H9 (cell line): Measurements from ENCODE around the gene OTULIN. TPM values are rescaled to one million over a fixed set of nuclear protein-coding genes. Genes with fewer than 3 reads are reported as not detected.

Source experiments
- DNase-seq: peaks from one replicate; pipeline ENCODE4 v3.0.0-alpha.2; 2017
- H2AFZ ChIP-seq: one replicate; pipeline ENCODE4 v1.6.1; 2013; ENCODE audit warnings: mild to moderate bottlenecking, low read length, control low read depth, moderate library complexity
- H2AK5ac ChIP-seq: 2 replicates; pipeline ENCODE4 v1.6.1; 2013; ENCODE audit warnings: low read length, control low read depth, mixed read lengths; ENCODE audit not compliant: insufficient read length
- H2BK120ac ChIP-seq: one replicate; pipeline ENCODE4 v1.6.1; 2013; ENCODE audit warnings: low read depth, mild to moderate bottlenecking, low read length, control low read depth, inconsistent platforms; ENCODE audit not compliant: poor library complexity, severe bottlenecking
- H2BK12ac ChIP-seq: 2 replicates; pipeline ENCODE4 v1.6.1; 2013; ENCODE audit warnings: low read length, control low read depth, mixed read lengths, low read depth; ENCODE audit not compliant: insufficient read length
- H2BK15ac ChIP-seq: 2 replicates; pipeline ENCODE4 v1.6.1; 2013; ENCODE audit warnings: low read depth, low read length, control low read depth
- H2BK20ac ChIP-seq: one replicate; pipeline ENCODE4 v1.6.1; 2013; ENCODE audit warnings: low read depth, mild to moderate bottlenecking, low read length, control low read depth, inconsistent platforms; ENCODE audit not compliant: poor library complexity, severe bottlenecking
- H2BK5ac ChIP-seq: 2 replicates; pipeline ENCODE4 v1.6.1; 2013; ENCODE audit warnings: low read length, control low read depth, mixed read lengths; ENCODE audit not compliant: insufficient read length
- H3K14ac ChIP-seq: 2 replicates; pipeline ENCODE4 v1.6.1; 2013; ENCODE audit warnings: low read length, control low read depth; ENCODE audit not compliant: insufficient read depth
- H3K18ac ChIP-seq: 2 replicates; pipeline ENCODE4 v1.6.1; 2013; ENCODE audit warnings: low read depth, mild to moderate bottlenecking, mixed read lengths, low read length, control low read depth; ENCODE audit not compliant: insufficient read length
- H3K23ac ChIP-seq: 2 replicates; pipeline ENCODE4 v1.6.1; 2013; ENCODE audit warnings: low read length, control low read depth, mixed read lengths, low read depth; ENCODE audit not compliant: insufficient read length
- H3K23me2 ChIP-seq: 2 replicates; pipeline ENCODE4 v1.6.1; 2013; ENCODE audit warnings: low read depth, mild to moderate bottlenecking, mixed read lengths, low read length, control low read depth; ENCODE audit not compliant: insufficient read length, poor library complexity, severe bottlenecking
- H3K27ac ChIP-seq: 2 replicates; pipeline ENCODE4 v1.5.1; 2013; ENCODE audit warnings: low read length, control low read depth, mixed read lengths, low read depth; ENCODE audit not compliant: insufficient read length
- H3K27me3 ChIP-seq: 2 replicates; pipeline ENCODE4 v1.6.1; 2013; ENCODE audit warnings: low read length, control low read depth, inconsistent platforms; ENCODE audit not compliant: insufficient read depth
- H3K4ac ChIP-seq: 2 replicates; pipeline ENCODE4 v1.6.1; 2013; ENCODE audit warnings: low read depth, mild to moderate bottlenecking, control low read depth, inconsistent platforms, low read length, moderate library complexity
- H3K4me1 ChIP-seq: 2 replicates; pipeline ENCODE4 v1.6.1; 2013; ENCODE audit warnings: low read length, control low read depth, inconsistent platforms; ENCODE audit not compliant: insufficient read depth
- H3K4me2 ChIP-seq: 2 replicates; pipeline ENCODE4 v1.6.1; 2013; ENCODE audit warnings: low read length, control low read depth, mixed read lengths; ENCODE audit not compliant: insufficient read length, insufficient read depth
- H3K56ac ChIP-seq: 2 replicates; pipeline ENCODE4 v1.6.1; 2013; ENCODE audit warnings: low read depth, mild to moderate bottlenecking, mixed read lengths, low read length, control low read depth; ENCODE audit not compliant: insufficient read length
- H3K79me1 ChIP-seq: 2 replicates; pipeline ENCODE4 v1.6.1; 2013; ENCODE audit warnings: low read depth, mild to moderate bottlenecking, moderate library complexity, low read length, control low read depth, inconsistent platforms; ENCODE audit not compliant: insufficient read depth, poor library complexity, severe bottlenecking
- H3K79me2 ChIP-seq: 2 replicates; pipeline ENCODE4 v1.6.1; 2013; ENCODE audit warnings: low read length, control low read depth, inconsistent platforms; ENCODE audit not compliant: insufficient read depth
- H3K9ac ChIP-seq: 2 replicates; pipeline ENCODE4 v1.6.1; 2013; ENCODE audit warnings: low read length, control low read depth, mixed read lengths; ENCODE audit not compliant: insufficient read length; ENCODE audit errors: extremely low read depth
- H3K9me3 ChIP-seq: one replicate; pipeline ENCODE4 v1.6.1; 2013; ENCODE audit warnings: low read depth, low read length, inconsistent platforms; ENCODE audit not compliant: control insufficient read depth
- H3T11ph ChIP-seq: one replicate; pipeline ENCODE4 v1.6.1; 2013; ENCODE audit warnings: mild to moderate bottlenecking, low read length, control low read depth, inconsistent platforms
- H4K20me1 ChIP-seq: one replicate; pipeline ENCODE4 v1.6.1; 2013; ENCODE audit not compliant: control insufficient read depth, insufficient read length, insufficient read depth
- H4K5ac ChIP-seq: 2 replicates; pipeline ENCODE4 v1.6.1; 2013; ENCODE audit warnings: low read depth, mild to moderate bottlenecking, mixed read lengths, low read length, control low read depth; ENCODE audit not compliant: insufficient read length
- H4K8ac ChIP-seq: replicated peaks from 2 replicates; pipeline ENCODE4 v1.6.1; 2013; ENCODE audit warnings: low read length, control low read depth, mixed read lengths, low read depth; ENCODE audit not compliant: insufficient read length
- H4K91ac ChIP-seq: 2 replicates; pipeline ENCODE4 v1.6.1; 2013; ENCODE audit warnings: low read depth, mild to moderate bottlenecking, moderate library complexity, mixed read lengths, low read length, control low read depth; ENCODE audit not compliant: insufficient read length
- H3K27ac Mint-ChIP-seq, 3 experiments: 2 replicates in 2 of 3; 3 replicates in 1 of 3; pipeline ENCODE4 v1.8.0; 2020 to 2021; ENCODE audit warnings: mixed read lengths in 3 of 3, mild to moderate bottlenecking in 1 of 3, moderate library complexity in 1 of 3
- H3K27me3 Mint-ChIP-seq: 2 replicates; pipeline ENCODE4 v1.8.0; 2021; ENCODE audit warnings: low read depth, mild to moderate bottlenecking, moderate library complexity, mixed read lengths
- H3K36me3 Mint-ChIP-seq, 3 experiments: 2 replicates in 2 of 3; 3 replicates in 1 of 3; pipeline ENCODE4 v1.8.0; 2020 to 2021; ENCODE audit warnings: low read depth in 3 of 3, mixed read lengths in 3 of 3; ENCODE audit not compliant: insufficient read depth in 1 of 3
- H3K4me1 Mint-ChIP-seq, 2 experiments: 2 replicates each; pipeline ENCODE4 v1.8.0; 2020; ENCODE audit warnings: mixed read lengths in 2 of 2
- H3K4me3 Mint-ChIP-seq, 2 experiments: 2 replicates in 1 of 2; 3 replicates in 1 of 2; pipeline ENCODE4 v1.8.0; 2020 to 2021; ENCODE audit warnings: mild to moderate bottlenecking in 2 of 2, mixed read lengths in 2 of 2, moderate library complexity in 1 of 2
- H3K9me3 Mint-ChIP-seq, 2 experiments: 2 replicates in 1 of 2; 3 replicates in 1 of 2; pipeline ENCODE4 v1.8.0; 2020; ENCODE audit warnings: mild to moderate bottlenecking in 2 of 2, mixed read lengths in 2 of 2, moderate library complexity in 1 of 2
- CTCF ChIP-seq: fragments of 200-600 bp; sonication (generic); conservative IDR thresholded peaks from 3 replicates; pipeline ENCODE4 v1.8.0; 2021; ENCODE audit warnings: antibody characterized with exemption, mild to moderate bottlenecking
- WGBS: extraction: QIAGEN DNeasy Blood & Tissue Kit; methylation state at CpG from one replicate; pipeline ENCODE4 v1.1.7; 2013; ENCODE audit warnings: missing lambda C conversion rate, low lambda C conversion rate, mixed read lengths; ENCODE audit not compliant: insufficient read length; ENCODE audit errors: extremely low coverage; 5-methylcytosine and 5-hydroxymethylcytosine counted together
- total RNA-seq: library from RNA; stranded (reverse); gene quantifications from 2 replicates; pipeline ENCODE4 v1.2.1, GENCODE V29; 2021

OTULIN gene
- total RNA-seq, 1 experiment from 2014 or later, result 35.8 TPM

GRCh38 chr5:14667290-14667689 is 2.8 kb downstream of the OTULIN start:
- Histone ChIP-seq H3K4me1 (peaks cover 2% of the 10 kb centered on the region; the same call in 1 of the 2 replicates), H4K91ac (no peak overlapping the region), H4K8ac (no peak overlapping the region), H3K14ac (no peak overlapping the region), H3K18ac (no peak overlapping the region), H3T11ph (no peak overlapping the region), H3K23ac (no peak overlapping the region), H2BK15ac (no peak overlapping the region), H2AFZ (no peak overlapping the region), H3K4ac (no peak overlapping the region), H3K79me2 (peaks cover 9% of the 10 kb centered on the region; the same call in 1 of the 2 replicates), H2AK5ac (no peak overlapping the region), H2BK12ac (no peak overlapping the region), H2BK5ac (no peak overlapping the region), H3K27me3 (no peaks in the 10 kb centered on the region; the same call in 1 of the 2 replicates), H3K9ac (no peak overlapping the region), H4K5ac (no peak overlapping the region), H4K20me1 (no peaks in the 10 kb centered on the region), H3K79me1 (peaks cover 3% of the 10 kb centered on the region), H2BK20ac (no peak overlapping the region), H3K9me3 (no peaks in the 10 kb centered on the region), H3K27ac (no peak overlapping the region), H2BK120ac (no peak overlapping the region), H3K4me2 (no peak overlapping the region), H3K56ac (no peak overlapping the region), H3K23me2 (peaks cover 13% of the 10 kb centered on the region)
- TF ChIP-seq CTCF, result no peak
- Mint-ChIP-seq H3K36me3 (peaks cover 0 to 8% (median 4%) of the 10 kb centered on the region in 3 experiments; a peak in 3 of 7 replicates), H3K27me3 (peaks cover 28% of the 10 kb centered on the region), H3K9me3 (peaks cover 2% of the 10 kb centered on the region in 2 experiments; a peak in 3 of 5 replicates), H3K4me1 (peaks cover 31 to 32% of the 10 kb centered on the region in 2 experiments), H3K4me3 (no peak overlapping the region), H3K27ac (no peak overlapping the region)
- no peak for DNase-seq
- no CpG with 5 or more reads among the region's 8 CpGs for WGBS
